Adrenal gland (tissue), 12 donors: ENCODE measurements around the gene TBL2. TPM values are rescaled to one million over a fixed set of nuclear protein-coding genes. Genes with fewer than 3 reads are reported as not detected.
"Not testable (repeated sequence)": the region's sequence is repeated elsewhere in the genome, so short reads cannot be mapped to it uniquely, and the experiment has no call there.

Experiments
- DNase-seq, 7 donors: peaks; one replicate each; pipeline ENCODE4 v3.0.0-alpha.2; 2019 to 2020
- H3K27ac ChIP-seq, 5 donors: fragments of 200-600 bp; sonication (generic) in 4 of 5; 1 replicate in 3 of 5; 2 replicates in 2 of 5; pipeline versions ENCODE4 v1.5.1 to v1.8.0; 2016 to 2020; ENCODE audit warnings: mild to moderate bottlenecking in 1 of 5
- H3K27me3 ChIP-seq: fragments of 200-600 bp; 2 replicates; pipeline ENCODE4 v1.8.0; 2021
- H3K36me3 ChIP-seq, 2 donors: fragments of 200-600 bp; replicated peaks in 1 of 2; 1 replicate in 1 of 2; 2 replicates in 1 of 2; pipeline versions ENCODE4 v1.5.1 to v1.8.0; 2018 to 2022
- H3K4me1 ChIP-seq, 2 donors: fragments of 200-600 bp; replicated peaks in 1 of 2; 1 replicate in 1 of 2; 2 replicates in 1 of 2; pipeline versions ENCODE4 v1.5.1 to v1.8.0; 2018 to 2021
- H3K4me3 ChIP-seq, 4 donors: fragments of 200-600 bp; sonication (generic) in 3 of 4; one replicate each; pipeline ENCODE4 v1.5.1; 2016 to 2018
- H3K9me3 ChIP-seq, 3 donors: fragments of 200-600 bp; sonication (generic) in 1 of 3; replicated peaks in 1 of 3; 1 replicate in 2 of 3; 2 replicates in 1 of 3; pipeline versions ENCODE4 v1.5.1 to v1.8.0; 2016 to 2021
- POLR2A ChIP-seq, 2 donors: fragments of 450-650 bp; IDR thresholded peaks; one replicate each; pipeline ENCODE4 v1.6.1; 2017; ENCODE audit warnings: antibody characterized with exemption in 2 of 2, mild to moderate bottlenecking in 2 of 2, moderate library complexity in 1 of 2
- WGBS, 4 donors: extraction: QIAGEN DNeasy Blood & Tissue Kit in 2 of 4; methylation state at CpG; one replicate each; pipeline versions ENCODE4 v1.1.5 to v1.1.7; 2013 to 2017; 5-methylcytosine and 5-hydroxymethylcytosine counted together
- intact Hi-C, 2 donors: fragments of 100-400 bp; cut with DNase I; formaldehyde crosslinking; loops; one replicate each; pipeline versions ENCODE4 v1.14.1 to v1.15.0; 2022 to 2023
- polyA plus RNA-seq, 3 donors: library from polyadenylated mRNA; stranded (reverse); fragments of 200-250 nt in 2 of 3; fragments of 350-450 nt in 1 of 3; fragmentation: Illumina TruSeq in 1 of 3; extraction: RNeasy Lipid Tissue Mini Kit (QIAGEN cat#74804) in 1 of 3; gene quantifications; one replicate each; pipeline ENCODE4 v1.2.3, GENCODE V29; 2013 to 2014
- total RNA-seq, 9 donors: library from RNA; depleted of rRNA in 4 of 9; stranded (reverse); fragments of >200 nt in 4 of 9; fragments of 120-200 nt in 1 of 9; fragmentation: NEBNext Ultra II Directional in 1 of 9; extraction: Animal tissue kit (Norgen Biotek cat#: 25700) in 1 of 9; gene quantifications; one replicate each; pipeline versions ENCODE4 v1.1.0 to v1.2.4, GENCODE V29; 2013 to 2023
- TF ChIP-seq, protein P1 (sequence below), 6 experiments: fragments of 450-650 bp in 4 of 6; fragments of 200-600 bp in 2 of 6; sonication (generic) in 1 of 6; IDR thresholded peaks; 1 replicate in 5 of 6; 2 replicates in 1 of 6; pipeline versions ENCODE4 v1.5.1 to v1.8.0; 2016 to 2021; ENCODE audit warnings: antibody characterized with exemption in 6 of 6, mild to moderate bottlenecking in 2 of 6, moderate library complexity in 1 of 6
- donor health status: healthy with polysubstance abuse.
- donor health status: Bipolar disorder and iron deficiency.
- donor health status: DM: yes; HTN: yes; CAD: no.
- donor health status: DM: no; HTN: no; CAD: no.
- donor health status: DM: no; HTN: no; CAD: no.
- donor health status: DM: yes; HTN: yes; CAD: no.

The TBL2 gene
- total and polyA plus RNA-seq, 12 donors: 14.2 to 136 (median 51.3) TPM

DNA sequence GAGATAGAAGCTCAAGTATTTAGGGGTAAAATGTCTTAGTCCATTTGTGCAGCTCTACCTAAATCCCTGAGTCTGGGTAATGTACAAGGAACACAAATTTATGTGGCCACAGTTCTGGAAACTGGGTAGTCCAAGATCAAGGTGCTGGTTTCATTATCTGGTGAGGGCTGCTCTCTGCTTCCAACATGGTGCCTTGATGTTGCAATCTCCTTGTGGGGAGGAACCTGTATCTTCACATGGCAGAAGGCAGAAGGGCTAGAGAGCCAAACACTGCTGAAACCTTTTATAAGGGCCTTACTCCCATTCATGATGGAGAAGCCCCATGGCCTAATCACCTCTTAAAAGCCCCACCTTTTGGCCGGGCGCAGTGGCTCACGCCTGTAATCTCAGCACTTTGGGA is 47.6 kb downstream of the TBL2 start:
- TF ChIP-seq, protein P1, sequence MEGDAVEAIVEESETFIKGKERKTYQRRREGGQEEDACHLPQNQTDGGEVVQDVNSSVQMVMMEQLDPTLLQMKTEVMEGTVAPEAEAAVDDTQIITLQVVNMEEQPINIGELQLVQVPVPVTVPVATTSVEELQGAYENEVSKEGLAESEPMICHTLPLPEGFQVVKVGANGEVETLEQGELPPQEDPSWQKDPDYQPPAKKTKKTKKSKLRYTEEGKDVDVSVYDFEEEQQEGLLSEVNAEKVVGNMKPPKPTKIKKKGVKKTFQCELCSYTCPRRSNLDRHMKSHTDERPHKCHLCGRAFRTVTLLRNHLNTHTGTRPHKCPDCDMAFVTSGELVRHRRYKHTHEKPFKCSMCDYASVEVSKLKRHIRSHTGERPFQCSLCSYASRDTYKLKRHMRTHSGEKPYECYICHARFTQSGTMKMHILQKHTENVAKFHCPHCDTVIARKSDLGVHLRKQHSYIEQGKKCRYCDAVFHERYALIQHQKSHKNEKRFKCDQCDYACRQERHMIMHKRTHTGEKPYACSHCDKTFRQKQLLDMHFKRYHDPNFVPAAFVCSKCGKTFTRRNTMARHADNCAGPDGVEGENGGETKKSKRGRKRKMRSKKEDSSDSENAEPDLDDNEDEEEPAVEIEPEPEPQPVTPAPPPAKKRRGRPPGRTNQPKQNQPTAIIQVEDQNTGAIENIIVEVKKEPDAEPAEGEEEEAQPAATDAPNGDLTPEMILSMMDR (IDR thresholded peaks at IDR 0.05): no peak
- no peak for TF ChIP-seq POLR2A (IDR thresholded peaks at IDR 0.05)
- 93 to 100% (median 95%) methylated on average over 3 of the region's 3 CpGs for WGBS, 4 donors
- Histone ChIP-seq H3K36me3 (peaks cover 0 to 7% of the 10 kb centered on the region in 2 donors), H3K4me3 (no peak overlapping the region), H3K9me3 (no peaks in the 10 kb centered on the region), H3K27ac (no peak overlapping the region), H3K27me3 (no peaks in the 10 kb centered on the region), H3K4me1 (peaks cover 0 to 4% of the 10 kb centered on the region in 2 donors)
- intact Hi-C loops: no loop called here
- DNase-seq: no peak

DNA sequence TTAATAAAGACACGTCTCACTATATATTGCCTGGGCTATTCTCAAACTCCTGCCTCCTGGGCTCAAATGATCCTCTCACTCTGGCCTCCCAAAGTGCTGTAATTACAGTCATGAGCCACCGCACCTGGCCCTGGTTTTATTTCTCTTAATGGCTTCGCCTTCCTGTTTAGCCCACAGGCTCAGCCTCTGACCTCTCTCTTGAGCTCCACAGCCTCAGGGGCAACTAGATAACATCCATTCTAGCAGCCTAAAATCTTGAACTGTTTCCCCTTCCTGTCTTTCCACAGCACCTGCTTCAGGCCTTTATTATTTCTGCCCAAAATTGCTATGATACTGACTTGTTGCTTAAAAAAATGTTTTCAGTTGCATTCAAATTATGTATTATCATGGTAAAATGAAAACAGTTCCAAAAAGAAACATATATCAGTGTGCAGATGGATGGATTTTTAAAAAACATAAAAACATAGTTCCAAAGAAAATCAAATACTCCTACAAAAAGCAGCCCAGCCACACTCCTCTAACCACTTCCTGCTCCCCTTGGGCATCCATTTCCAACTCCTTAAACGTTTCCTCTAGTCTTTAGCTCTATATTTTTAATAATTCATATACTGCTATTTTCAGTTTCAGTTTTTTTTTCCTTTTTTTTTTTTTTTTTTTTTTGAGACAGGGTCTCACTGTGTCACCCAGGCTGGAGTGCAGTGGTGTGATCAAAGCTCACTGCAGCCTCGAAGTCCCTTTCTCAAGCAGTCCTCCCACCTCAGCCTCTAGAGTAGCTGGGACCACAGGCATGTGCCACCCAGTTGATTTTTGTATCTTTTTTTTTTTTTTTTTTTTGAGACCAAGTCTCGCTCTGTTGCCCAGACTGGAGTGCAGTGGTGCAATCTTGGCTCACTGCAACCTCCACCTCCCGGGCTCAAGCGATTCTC is 51.2 kb downstream of the TBL2 start:
- intact Hi-C loops: no loop called here
- DNase-seq: no peak

DNA sequence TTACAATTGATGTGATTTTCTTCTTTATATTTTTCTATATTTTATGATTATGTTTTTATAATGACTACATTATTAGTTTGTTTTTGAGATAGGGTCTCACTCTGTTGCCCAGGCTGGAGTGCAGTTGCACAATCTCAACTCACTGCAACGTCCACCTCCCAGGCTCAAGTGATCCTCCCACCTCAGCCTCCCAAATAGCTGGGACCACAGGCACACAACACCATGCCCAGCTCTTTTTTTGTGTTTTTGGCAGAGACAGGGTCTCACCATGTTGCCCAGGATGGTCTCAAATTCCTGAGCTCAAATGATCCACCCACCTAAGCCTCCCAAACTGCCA is 52.3 kb downstream of the TBL2 start:
- H3K27me3 ChIP-seq, H3K27ac ChIP-seq, H3K4me3 ChIP-seq, H3K9me3 ChIP-seq, DNase-seq, intact Hi-C loops, H3K36me3 ChIP-seq: not testable (repeated sequence)
- 50 to 72% (median 67%) methylated on average over 1 of the region's 1 CpG for WGBS, 4 donors
- H3K4me1 ChIP-seq: peaks cover 5 to 11% of the 10 kb centered on the region in 2 donors

More for the DNA sequence above, 51.2 kb downstream of the TBL2 start:
- Histone ChIP-seq H3K4me3 (no peak overlapping the region), H3K27me3 (no peaks in the 10 kb centered on the region), H3K27ac (no peak overlapping the region), H3K36me3 (no peaks in the 10 kb centered on the region), H3K9me3 (no peaks in the 10 kb centered on the region), H3K4me1 (peaks cover 5 to 11% of the 10 kb centered on the region in 2 donors)
- TF ChIP-seq, protein P1 (IDR thresholded peaks at IDR 0.05): no peak
- no peak for TF ChIP-seq POLR2A (IDR thresholded peaks at IDR 0.05)
- WGBS, 4 donors: 71 to 76% (median 74%) methylated on average over 8 of the region's 8 CpGs

DNA sequence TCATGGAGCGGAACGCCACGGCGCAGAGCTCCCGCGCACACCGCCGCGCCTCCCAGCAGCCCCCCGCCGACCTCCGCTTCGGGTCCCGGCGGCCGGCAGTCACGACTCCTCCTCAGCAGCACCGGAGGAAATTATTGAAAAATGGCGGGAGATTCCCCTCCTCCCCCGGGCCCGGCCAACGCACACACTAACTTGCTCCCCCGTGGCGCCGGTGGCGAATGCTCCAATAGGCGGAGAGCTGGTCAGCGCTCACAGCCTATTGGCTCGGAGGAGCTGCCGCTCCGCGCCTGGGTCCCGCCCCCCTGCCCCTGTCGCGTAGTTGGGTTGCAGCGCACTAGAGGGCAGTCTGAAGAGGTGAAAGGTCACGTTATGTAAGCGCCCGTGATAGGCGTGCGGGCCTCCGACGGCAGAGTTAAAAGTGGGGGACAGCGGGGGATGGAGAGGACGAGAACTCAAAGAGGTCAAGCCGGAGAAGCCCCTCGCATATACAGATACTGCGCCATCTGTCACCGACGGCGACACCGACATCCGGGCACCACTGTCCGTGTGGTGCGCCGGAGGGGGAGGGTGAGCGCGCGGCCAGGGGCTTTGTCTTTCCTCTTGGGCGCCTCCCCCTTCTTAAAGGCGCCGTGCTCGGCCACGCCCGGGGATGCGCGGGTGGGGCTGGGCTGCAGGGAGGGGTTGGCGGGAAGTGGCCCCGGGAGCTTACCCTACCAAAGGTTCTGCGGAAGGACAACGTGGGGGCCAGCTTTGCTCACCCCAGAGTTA is 56.1 kb downstream of the TBL2 start, which contains the start of gene BAZ1B:
TSS of gene BAZ1B (minus strand) at position 189 of the 768 bp plus-strand sequence. CDS start 360 bp downstream, outside the sequence.
- intact Hi-C loops: no loop called here
- peaks cover 29 to 41% of the 10 kb centered on the region in 2 donors for H3K4me1 ChIP-seq
- H3K27me3 ChIP-seq: no peaks in the 10 kb centered on the region
- H3K9me3 ChIP-seq: no peaks in the 10 kb centered on the region
- peak in 1 of 2 donors; percentile 80 for TF ChIP-seq POLR2A (IDR thresholded peaks at IDR 0.05)
- TF ChIP-seq, protein P1 (IDR thresholded peaks at IDR 0.05): peak in 2 of 6 experiments; percentile 26 to 36
- peak within 1 kb of the TSS; percentile 92 to 100 (median 95) for H3K27ac ChIP-seq
- no peaks in the 10 kb centered on the region for H3K36me3 ChIP-seq
- peak; percentile 98 to 99 (median 99) for DNase-seq
- peak within 1 kb of the TSS; percentile 53 to 100 (median 72) for H3K4me3 ChIP-seq
- WGBS, 4 donors: 0 to 1% (median 0%) methylated on average over 16 to 71 of the region's 71 CpGs
